Keratinocyte (primary cell): ENCODE results near the gene SAMD4B. TPM values are rescaled to one million over a fixed set of nuclear protein-coding genes. Genes with fewer than 3 reads are reported as not detected.

ENCODE experiments used
- DNase-seq: peaks from one replicate; pipeline ENCODE4 v3.0.0-alpha.2; 2011; ENCODE audit warnings: low read depth, missing footprints, low spot score
- FAIRE-seq: peaks from 2 replicates; lab custom pipeline; 2011; peaks lifted over from hg19 to GRCh38; lab: Jason Lieb, UNC
- H2AFZ ChIP-seq: 2 replicates; pipeline ENCODE4 v1.6.0; 2012; ENCODE audit warnings: low read length, control low read depth, inconsistent platforms; ENCODE audit not compliant: control insufficient read depth
- H3K27ac ChIP-seq: 2 replicates; pipeline ENCODE4 v1.5.1; 2011; ENCODE audit warnings: low read length; ENCODE audit not compliant: control insufficient read depth, insufficient read depth
- H3K27me3 ChIP-seq: 3 replicates; pipeline ENCODE4 v1.6.0; 2011; ENCODE audit warnings: low read length; ENCODE audit not compliant: control insufficient read depth, insufficient read depth; ENCODE audit errors: extremely low read depth
- H3K36me3 ChIP-seq, 2 experiments: 2 replicates in 1 of 2; 3 replicates in 1 of 2; pipeline ENCODE4 v1.5.1; 2011; ENCODE audit warnings: low read length in 2 of 2, mild to moderate bottlenecking in 1 of 2; ENCODE audit not compliant: control insufficient read depth in 2 of 2, insufficient read depth in 2 of 2; ENCODE audit errors: extremely low read depth in 1 of 2
- H3K4me1 ChIP-seq: 3 replicates; pipeline ENCODE4 v1.5.1; 2011; ENCODE audit warnings: low read length; ENCODE audit not compliant: control insufficient read depth, insufficient read depth; ENCODE audit errors: extremely low read depth
- H3K4me2 ChIP-seq: 3 replicates; pipeline ENCODE4 v1.6.0; 2011; ENCODE audit warnings: low read depth, low read length; ENCODE audit not compliant: control insufficient read depth, insufficient read depth; ENCODE audit errors: extremely low read depth
- H3K4me3 ChIP-seq, 3 experiments: fragments of 200-600 bp in 1 of 3; sonication (generic) in 1 of 3; 2 replicates in 2 of 3; 3 replicates in 1 of 3; pipeline ENCODE4 v1.5.1; 2011 to 2016; ENCODE audit warnings: low read length in 3 of 3, mild to moderate bottlenecking in 3 of 3, control low read depth in 2 of 3, inconsistent platforms in 1 of 3, low read depth in 1 of 3, mixed read lengths in 1 of 3, mixed run types in 1 of 3, moderate library complexity in 1 of 3; ENCODE audit not compliant: control insufficient read depth in 2 of 3, insufficient read depth in 2 of 3; ENCODE audit errors: extremely low read depth in 1 of 3
- H3K79me2 ChIP-seq: 2 replicates; pipeline ENCODE4 v1.6.0; 2012; ENCODE audit warnings: low read length; ENCODE audit not compliant: control insufficient read depth, insufficient read depth
- H3K9ac ChIP-seq: 3 replicates; pipeline ENCODE4 v1.6.0; 2011; ENCODE audit warnings: low read length; ENCODE audit not compliant: control insufficient read depth, insufficient read depth; ENCODE audit errors: extremely low read depth
- H3K9me1 ChIP-seq: 3 replicates; pipeline ENCODE4 v1.6.0; 2011; ENCODE audit warnings: low read length; ENCODE audit not compliant: control insufficient read depth, insufficient read depth; ENCODE audit errors: extremely low read depth
- H3K9me3 ChIP-seq: 2 replicates; pipeline ENCODE4 v1.5.1; 2012; ENCODE audit warnings: low read depth, low read length; ENCODE audit not compliant: control insufficient read depth
- H4K20me1 ChIP-seq: 3 replicates; pipeline ENCODE4 v1.6.0; 2011; ENCODE audit warnings: low read length; ENCODE audit not compliant: control insufficient read depth, insufficient read depth; ENCODE audit errors: extremely low read depth
- CTCF ChIP-seq, 3 experiments: IDR thresholded peaks in 1 of 3; conservative IDR thresholded peaks in 1 of 3; optimal IDR thresholded peaks in 1 of 3; 2 replicates in 2 of 3; 3 replicates in 1 of 3; pipeline versions ENCODE3 to v1.5.1; 2011; ENCODE audit warnings: low read length in 3 of 3, mild to moderate bottlenecking in 3 of 3, moderate library complexity in 2 of 3, control low read depth in 1 of 3, inconsistent platforms in 1 of 3; ENCODE audit not compliant: insufficient read depth in 2 of 3; ENCODE audit errors: extremely low read depth in 1 of 3
- EZH2 ChIP-seq: IDR thresholded peaks from one replicate; pipeline ENCODE4 v1.6.1; 2012; ENCODE audit warnings: inconsistent platforms, mild to moderate bottlenecking, low read length, moderate library complexity
- dilution Hi-C: fragments of 300-500 bp; cut with MboI; formaldehyde crosslinking; loops from one replicate; pipeline ENCODE4 v1.7.0; 2020; ENCODE audit warnings: low sequenced_read_pairs; ENCODE audit not compliant: extremely low pct_ligation_motif_present
- polyA plus RNA-seq, 5 experiments: library from polyadenylated mRNA; depleted of rRNA in 3 of 5; stranded (reverse) in 3 of 5; stranded (forward) in 1 of 5; unstranded in 1 of 5; fragments of >200 nt; gene quantifications; 1 replicate in 1 of 5; 2 replicates in 3 of 5; 3 replicates in 1 of 5; pipeline versions ENCODE4 v1.2.1 to v1.2.3, GENCODE V29; 2011 to 2012; ENCODE audit warnings: missing spikeins in 2 of 5, low read depth in 1 of 5, low replicate concordance in 1 of 5

SAMD4B gene
- polyA plus RNA-seq, 1 donor (not counting 4 experiments of a cell fraction or from before 2014, with no cell fraction given), result 20.9 TPM

GRCh38 chr19:39372047-39372802 is 30.0 kb downstream of the SAMD4B start:
- Histone ChIP-seq H3K27ac (no peak overlapping the region), H2AFZ (no peak overlapping the region), H3K9me3 (no peaks in the 10 kb centered on the region), H3K36me3 (peaks cover 41 to 47% of the 10 kb centered on the region in 2 experiments), H3K4me3 (no peak overlapping the region), H4K20me1 (no peaks in the 10 kb centered on the region), H3K9me1 (no peaks in the 10 kb centered on the region), H3K4me1 (no peaks in the 10 kb centered on the region), H3K9ac (no peak overlapping the region), H3K27me3 (no peaks in the 10 kb centered on the region), H3K4me2 (no peak overlapping the region), H3K79me2 (no peaks in the 10 kb centered on the region)
- no peak for FAIRE-seq
- dilution Hi-C loops, result no loop called here
- TF ChIP-seq EZH2 (no peak), CTCF (optimal IDR thresholded peaks at IDR 0.05 in 1 of 3, IDR thresholded peaks at IDR 0.05 in 1 of 3, conservative IDR thresholded peaks at IDR 0.05 in 1 of 3; ENCODE audit: extremely low read depth in 1 of 3, insufficient read depth in 2 of 3, low read length in 3 of 3) (no peak)
- DNase-seq, result no peak

- H3K27ac ChIP-seq, result no peak overlapping the region
- H3K4me2 ChIP-seq, result no peak overlapping the region
- H3K36me3 ChIP-seq, result peaks cover 48 to 52% of the 10 kb centered on the region in 2 experiments
- H3K9me3 ChIP-seq, result no peaks in the 10 kb centered on the region
- no peak overlapping the region for H3K9ac ChIP-seq
- H3K79me2 ChIP-seq, result no peaks in the 10 kb centered on the region
- TF ChIP-seq CTCF (optimal IDR thresholded peaks at IDR 0.05 in 1 of 3, IDR thresholded peaks at IDR 0.05 in 1 of 3, conservative IDR thresholded peaks at IDR 0.05 in 1 of 3; ENCODE audit: extremely low read depth in 1 of 3, insufficient read depth in 2 of 3, low read length in 3 of 3) (no peak), EZH2 (no peak)
- H3K4me1 ChIP-seq, result no peaks in the 10 kb centered on the region
- dilution Hi-C loops, result no loop called here
- H3K4me3 ChIP-seq, result no peak overlapping the region
- no peaks in the 10 kb centered on the region for H4K20me1 ChIP-seq
- FAIRE-seq, result no peak
- H3K27me3 ChIP-seq, result no peaks in the 10 kb centered on the region
- DNase-seq, result no peak
- no peaks in the 10 kb centered on the region for H3K9me1 ChIP-seq
- H2AFZ ChIP-seq, result no peak overlapping the region
These were observed 30.7 kb downstream of the SAMD4B start for GRCh38 chr19:39372941-39373340.
